GM12864 (cell line): ENCODE results near the gene DYRK1B.

Experiments
- DNase-seq: peaks from one replicate; pipeline ENCODE4 v3.0.0-alpha.2; 2011; ENCODE audit warnings: low read depth
- H3K4me3 ChIP-seq: 2 replicates; pipeline ENCODE4 v1.5.1; 2011; ENCODE audit warnings: mild to moderate bottlenecking, low read depth, low read length, control low read depth
- CTCF ChIP-seq: IDR thresholded peaks from 2 replicates; pipeline ENCODE4 v1.5.1; 2011; ENCODE audit warnings: low read depth, mild to moderate bottlenecking, moderate library complexity, low read length, control low read depth, inconsistent platforms; ENCODE audit errors: missing control alignments

DYRK1B gene

GRCh38 chr19:39829702-39830275 is 4.2 kb downstream of the DYRK1B start:
- no peak for TF ChIP-seq CTCF
- DNase-seq, result no peak
- H3K4me3 ChIP-seq, result no peak overlapping the region

- no peak for DNase-seq
- no peak overlapping the region for H3K4me3 ChIP-seq
- TF ChIP-seq CTCF, result no peak
Observed at GRCh38 chr19:39828654-39829032, 5.3 kb downstream of the DYRK1B start.

DNA sequence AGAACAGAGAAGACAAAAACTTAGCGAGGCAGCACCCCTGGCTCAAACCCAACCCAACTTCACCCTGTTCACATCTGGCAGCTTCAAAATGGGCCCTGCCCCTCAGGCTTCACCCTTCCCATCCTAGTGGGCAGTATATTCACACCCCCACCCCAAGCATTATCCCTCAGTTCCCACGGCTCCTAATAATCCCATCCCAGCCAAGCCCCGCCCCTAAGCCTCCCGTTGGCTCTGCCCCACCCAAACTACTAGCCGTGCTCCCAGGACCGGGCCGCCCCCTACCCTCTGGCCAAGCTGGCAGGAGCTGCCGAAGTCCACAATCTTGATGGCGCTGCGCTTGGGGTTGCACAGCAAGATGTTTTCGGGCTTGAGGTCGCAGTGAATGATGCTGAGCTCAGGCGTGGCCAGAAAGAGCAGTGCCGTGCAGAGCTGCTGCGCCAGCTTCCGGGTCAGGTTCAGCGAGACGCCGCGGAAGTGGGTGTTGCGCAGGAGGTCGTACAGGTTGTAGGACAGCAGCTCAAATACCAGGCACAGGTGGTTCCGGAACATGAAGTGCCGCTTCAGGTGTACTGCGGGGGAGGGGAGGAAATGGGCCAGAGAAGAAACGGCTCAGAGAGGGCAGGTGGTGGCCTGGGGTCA is 5.8 kb downstream of the DYRK1B start:
- no peak for TF ChIP-seq CTCF
- no peak for DNase-seq
- no peak overlapping the region for H3K4me3 ChIP-seq

DNA sequence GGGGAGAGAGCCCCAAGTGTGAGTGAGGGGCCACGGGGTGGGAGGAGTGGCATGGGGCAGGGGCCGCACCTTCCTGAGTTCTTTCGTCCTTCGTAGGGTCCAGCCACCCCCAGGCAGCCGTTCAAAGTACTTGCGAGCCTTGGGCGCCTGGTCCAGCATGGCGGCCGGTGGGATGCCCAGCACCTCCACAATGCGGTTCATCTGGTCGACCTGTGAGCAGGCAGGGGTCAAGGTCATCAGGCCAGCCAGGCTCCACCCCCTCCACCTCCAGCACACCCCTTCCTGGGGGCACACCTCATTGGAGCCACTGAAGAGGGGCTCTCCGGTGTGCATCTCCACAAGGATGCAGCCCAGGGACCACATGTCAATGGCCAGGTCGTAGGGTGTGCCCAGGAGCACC is 6.7 kb downstream of the DYRK1B start:
- no peak for DNase-seq
- H3K4me3 ChIP-seq, result no peak overlapping the region
- TF ChIP-seq CTCF, result no peak

DNA sequence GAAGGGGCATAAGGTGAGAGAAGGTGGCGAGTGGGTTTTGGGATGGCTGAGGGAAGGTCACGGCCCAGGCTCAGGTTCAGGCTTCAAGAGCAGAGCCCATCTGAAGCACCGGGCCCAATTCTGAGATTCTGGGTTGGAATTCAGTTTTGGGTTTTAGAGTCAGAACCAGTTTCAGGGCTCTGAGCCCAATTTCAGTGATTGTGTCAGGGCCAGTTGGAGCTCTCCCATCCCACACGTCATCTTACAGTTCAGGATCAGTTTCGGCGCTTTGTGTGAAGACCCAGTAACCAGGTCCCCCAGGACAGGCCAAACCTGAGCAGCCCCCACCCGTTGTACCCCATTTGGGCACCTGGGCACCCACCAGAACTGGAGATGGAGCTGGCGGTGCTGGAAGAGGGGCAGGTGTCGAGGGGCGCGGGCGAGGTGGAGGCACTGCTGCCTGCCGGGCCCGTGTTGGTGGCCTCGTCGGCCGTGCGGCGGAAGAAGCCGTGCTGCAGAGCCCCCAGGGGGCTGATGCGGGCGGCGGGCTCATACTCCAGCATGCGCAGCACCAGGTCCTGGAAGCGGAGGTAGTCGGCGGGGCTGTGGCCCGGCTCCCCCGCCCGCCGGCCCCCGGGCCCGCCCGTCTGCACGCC is 7.5 kb downstream of the DYRK1B start:
- TF ChIP-seq CTCF, result no peak
- H3K4me3 ChIP-seq, result no peak overlapping the region
- no peak for DNase-seq

DNA sequence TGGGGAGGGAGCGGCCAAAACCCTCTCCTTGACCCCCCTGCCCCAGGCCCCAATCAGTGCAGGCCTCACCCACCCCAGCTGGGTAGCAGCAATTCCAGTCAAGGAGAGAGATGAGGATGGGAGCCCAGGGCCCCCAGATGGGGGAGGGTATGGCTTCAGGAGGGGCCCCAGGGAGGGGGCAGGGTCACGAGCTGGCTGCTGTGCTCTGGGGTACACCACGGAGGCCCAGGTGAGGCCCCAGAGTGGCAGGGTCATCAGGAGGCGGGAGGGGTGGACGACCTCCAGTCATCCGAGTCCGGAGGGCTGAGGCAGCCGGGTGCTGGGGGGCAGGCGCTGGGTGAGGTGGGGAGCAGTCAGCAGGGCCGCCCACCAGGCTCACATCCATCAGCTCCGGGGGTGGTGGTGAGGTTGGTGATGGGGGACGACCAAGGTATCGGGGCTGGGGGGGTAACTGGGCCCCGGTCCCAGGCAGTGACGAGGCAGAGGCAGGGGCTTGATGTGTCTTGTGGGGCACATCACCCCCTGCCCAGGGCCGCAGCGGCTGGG is 8.4 kb downstream of the DYRK1B start:
- TF ChIP-seq CTCF, result no peak
- H3K4me3 ChIP-seq, result no peak overlapping the region
- no peak for DNase-seq
